Left lung (tissue), 10 donors: ENCODE data around the gene LRRC74B. TPM values are rescaled to one million over a fixed set of nuclear protein-coding genes. Genes with fewer than 3 reads are reported as not detected.

Source experiments
- ATAC-seq: fragments of 200-7000 bp; cut with Tn5 transposase; one replicate; pipeline ENCODE4 v1.9.1; 2020; ENCODE audit warnings: moderate library complexity
- DNase-seq, 4 donors: peaks; one replicate each; pipeline ENCODE4 v3.0.0-alpha.2; 2013 to 2020
- H3K27ac ChIP-seq, 2 donors: fragments of 200-600 bp; sonication (generic) in 1 of 2; one replicate each; pipeline versions ENCODE4 v1.5.0 to v1.8.0; 2020 to 2021
- H3K27me3 ChIP-seq, 2 donors: fragments of 200-600 bp; sonication (generic) in 1 of 2; one replicate each; pipeline versions ENCODE4 v1.5.0 to v1.8.0; 2020 to 2021
- H3K36me3 ChIP-seq, 2 donors: fragments of 200-600 bp; sonication (generic) in 1 of 2; one replicate each; pipeline versions ENCODE4 v1.5.0 to v1.8.0; 2020 to 2021
- H3K4me1 ChIP-seq, 2 donors: fragments of 200-600 bp; one replicate each; pipeline ENCODE4 v1.8.0; 2021
- H3K4me3 ChIP-seq, 2 donors: fragments of 200-600 bp; sonication (generic) in 1 of 2; one replicate each; pipeline versions ENCODE4 v1.5.0 to v1.8.0; 2020 to 2021; ENCODE audit warnings: mild to moderate bottlenecking in 1 of 2
- H3K9me3 ChIP-seq, 2 donors: fragments of 200-600 bp; sonication (generic) in 1 of 2; one replicate each; pipeline versions ENCODE4 v1.5.0 to v1.8.0; 2020 to 2021
- CTCF ChIP-seq, 2 donors: fragments of 200-600 bp; sonication (generic) in 1 of 2; IDR thresholded peaks; one replicate each; pipeline versions ENCODE4 v1.5.0 to v1.8.0; 2021; ENCODE audit warnings: antibody characterized with exemption in 2 of 2
- intact Hi-C, 2 donors: fragments of 100-400 bp; cut with DNase I; formaldehyde crosslinking; loops; one replicate each; pipeline versions ENCODE4 v1.11.2 to v1.14.2; 2022
- polyA plus RNA-seq, 6 donors: library from polyadenylated mRNA; unstranded; fragments of 120-200 nt; gene quantifications; one replicate each; pipeline ENCODE4 v1.2.1, GENCODE V29; 2013; ENCODE audit not compliant: insufficient read length in 6 of 6
- total RNA-seq, 2 donors: library from RNA; stranded (reverse); fragmentation: NEBNext Ultra II Directional; extraction: Animal tissue kit (Norgen Biotek cat#: 25700); gene quantifications; one replicate each; pipeline ENCODE4 v1.2.1, GENCODE V29; 2021
- donor health status: DM: no; HTN: yes; CAD: no.
- donor health status: DM: no; HTN: no; CAD: no.

LRRC74B gene
- total and polyA plus RNA-seq, 8 donors = 0.31 to 2.2 (median 1.2) TPM; not detected in 1

GRCh38 chr22:21031545-21032036 is 14.2 kb upstream of the LRRC74B start:
- H3K36me3 ChIP-seq = no peaks in the 10 kb centered on the region
- H3K9me3 ChIP-seq = no peaks in the 10 kb centered on the region
- no peak overlapping the region for H3K27ac ChIP-seq
- ATAC-seq (no peak), DNase-seq (peak in 1 of 4 donors; percentile 72)
- TF ChIP-seq CTCF (IDR thresholded peaks at IDR 0.05) = no peak
- H3K4me3 ChIP-seq = no peak overlapping the region
- peaks cover 4 to 52% of the 10 kb centered on the region in 2 donors for H3K27me3 ChIP-seq
- peaks cover 5 to 6% of the 10 kb centered on the region in 2 donors for H3K4me1 ChIP-seq
- intact Hi-C loops = no loop called here

GRCh38 chr22:21032037-21032867 is 13.5 kb upstream of the LRRC74B start, which contains the start of gene SLC7A4:
SLC7A4 (minus strand) TSS chr22:21032561; CDS start chr22:21031812, 749 bp downstream.
- DNase-seq (peak in 1 of 4 donors; percentile 81), ATAC-seq (peak; percentile 67)
- Histone ChIP-seq H3K27me3 (peaks cover 4 to 52% of the 10 kb centered on the region in 2 donors), H3K4me1 (peaks cover 5 to 6% of the 10 kb centered on the region in 2 donors), H3K27ac (no peak within 1 kb of the TSS), H3K4me3 (peak within 1 kb of the TSS in 1 of 2 donors; percentile 13), H3K9me3 (no peaks in the 10 kb centered on the region), H3K36me3 (no peaks in the 10 kb centered on the region)
- TF ChIP-seq CTCF (IDR thresholded peaks at IDR 0.05) = no peak
- intact Hi-C loops = no loop called here

GRCh38 chr22:21032868-21033688 is 12.7 kb upstream of the LRRC74B start:
- Histone ChIP-seq H3K36me3 (no peaks in the 10 kb centered on the region), H3K4me1 (peaks cover 5 to 6% of the 10 kb centered on the region in 2 donors), H3K27me3 (peaks cover 4 to 52% of the 10 kb centered on the region in 2 donors), H3K9me3 (no peaks in the 10 kb centered on the region), H3K4me3 (no peak overlapping the region), H3K27ac (no peak overlapping the region)
- peak; percentile 16 for ATAC-seq
- intact Hi-C loops = no loop called here
- DNase-seq = peak in 1 of 4 donors; percentile 47
- no peak for TF ChIP-seq CTCF (IDR thresholded peaks at IDR 0.05)

- DNase-seq (no peak), ATAC-seq (no peak)
- H3K36me3 ChIP-seq = no peaks in the 10 kb centered on the region
- TF ChIP-seq CTCF (IDR thresholded peaks at IDR 0.05) = no peak
- peaks cover 5 to 6% of the 10 kb centered on the region in 2 donors for H3K4me1 ChIP-seq
- H3K4me3 ChIP-seq = no peak overlapping the region
- H3K9me3 ChIP-seq = no peaks in the 10 kb centered on the region
- H3K27ac ChIP-seq = no peak overlapping the region
- peaks cover 4 to 49% of the 10 kb centered on the region in 2 donors for H3K27me3 ChIP-seq
- intact Hi-C loops = no loop called here
Measured at GRCh38 chr22:21033895-21034294, 11.9 kb upstream of the LRRC74B start.
